Measurements from ENCODE around the gene DGUOK. TPM values are rescaled to one million over a fixed set of nuclear protein-coding genes. Genes with fewer than 3 reads are reported as not detected.
"Not testable (repeated sequence)": the region's sequence is repeated elsewhere in the genome, so short reads cannot be mapped to it uniquely, and the experiment has no call there.

Gene DGUOK
- 87.3 and 103 TPM in 2 replicates for total RNA-seq (2014; rRNA removed)
- 107 TPM for polyA plus RNA-seq (2012)

- DNase-seq (ENCODE audit: low read depth) = peak; percentile 99
Measured at GRCh38 chr2:73926493-73927327, at the start of gene DGUOK. Gene DGUOK (plus strand): TSS chr2:73926880. CDS start chr2:73926911, 31 bp downstream.

- peak; percentile 18 for DNase-seq (ENCODE audit: low read depth)
Measured at GRCh38 chr2:73877071-73877802, 49.4 kb upstream of the DGUOK start.

- DNase-seq (ENCODE audit: low read depth) = not testable (repeated sequence)
Measured at GRCh38 chr2:73877984-73878383, 48.7 kb upstream of the DGUOK start.

- no peak for DNase-seq (ENCODE audit: low read depth)
Measured at GRCh38 chr2:73885406-73885805, 41.3 kb upstream of the DGUOK start.

- no peak for DNase-seq (ENCODE audit: low read depth)
Measured at GRCh38 chr2:73886357-73886756, 40.3 kb upstream of the DGUOK start.

- not testable (repeated sequence) for DNase-seq (ENCODE audit: low read depth)
Measured at GRCh38 chr2:73887596-73888353, 38.9 kb upstream of the DGUOK start.

GRCh38 chr2:73888388-73888787, 38.3 kb upstream of the DGUOK start:
- no peak for DNase-seq (ENCODE audit: low read depth)

- no peak for DNase-seq (ENCODE audit: low read depth)
Measured at GRCh38 chr2:73889206-73889605, 37.5 kb upstream of the DGUOK start.

GRCh38 chr2:73890301-73891092, 36.2 kb upstream of the DGUOK start:
- DNase-seq (ENCODE audit: low read depth) = no peak

GRCh38 chr2:73891276-73891901, 35.3 kb upstream of the DGUOK start:
- no peak for DNase-seq (ENCODE audit: low read depth)

- no peak for DNase-seq (ENCODE audit: low read depth)
Measured at GRCh38 chr2:73892631-73893329, 33.9 kb upstream of the DGUOK start, which contains the start of gene ACTG2. Gene ACTG2 (plus strand): TSS chr2:73893008. CDS start chr2:73901312, 8,304 bp downstream.

- no peak for DNase-seq (ENCODE audit: low read depth)
Measured at GRCh38 chr2:73893764-73894474, 32.8 kb upstream of the DGUOK start.

- DNase-seq (ENCODE audit: low read depth) = no peak
Measured at GRCh38 chr2:73894475-73894850, 32.2 kb upstream of the DGUOK start.

GRCh38 chr2:73894877-73895276, 31.8 kb upstream of the DGUOK start:
- no peak for DNase-seq (ENCODE audit: low read depth)

GRCh38 chr2:73895473-73895872, 31.2 kb upstream of the DGUOK start:
- DNase-seq (ENCODE audit: low read depth) = no peak

- peak; percentile 90 for DNase-seq (ENCODE audit: low read depth)
Measured at GRCh38 chr2:73896362-73897239, 30.1 kb upstream of the DGUOK start.

GRCh38 chr2:73897240-73897583, 29.5 kb upstream of the DGUOK start:
- DNase-seq (ENCODE audit: low read depth) = no peak

GRCh38 chr2:73897934-73898333, 28.7 kb upstream of the DGUOK start:
- DNase-seq (ENCODE audit: low read depth) = no peak
